HCT116 (cell line): ENCODE measurements around the gene ADGRD1. TPM values are rescaled to one million over a fixed set of nuclear protein-coding genes. Genes with fewer than 3 reads are reported as not detected.

Source experiments
- ATAC-seq: fragments of 200-7000 bp; cut with Tn5 transposase; 2 replicates; pipeline ENCODE4 v1.9.1; 2020; ENCODE audit warnings: mild to moderate bottlenecking, moderate library complexity
- BruUV-seq: library from RNA; stranded (reverse); fragments of 400-500 nt; replicated peaks from 2 replicates; lab custom pipeline; 2021; lab: Mats Ljungman, UMichigan
- CTCF ChIA-PET: fragments of 300-600 bp; sonication (Branson Sonifier 250); formaldehyde crosslinking; loops from one replicate; lab custom pipeline; 2021; ENCODE audit warnings: antibody characterized with exemption; lab: Charles Lee
- POLR2A ChIA-PET: fragments of 300-600, 350-600 bp; sonication (Branson Sonifier 250); formaldehyde crosslinking; loops from one replicate; lab custom pipeline; 2021; ENCODE audit warnings: antibody characterized with exemption; lab: Charles Lee
- RAD21 ChIA-PET, 2 experiments: fragments of 300-600 bp; sonication (Branson Sonifier 250); formaldehyde crosslinking; loops; one replicate each; lab custom pipeline; 2023; ENCODE audit warnings: low total read pairs in 2 of 2; ENCODE audit not compliant: uncharacterized antibody in 2 of 2, unreplicated experiment in 2 of 2, low non-redundant PET in 1 of 2; lab: Charles Lee
- DNase-seq: peaks from one replicate; pipeline ENCODE4 v3.0.0-alpha.2; 2010; ENCODE audit warnings: low read depth, low spot score
- H2AFZ ChIP-seq: fragments of 200-600 bp; shearing (Covaris generic), sonication (generic); 2 replicates; pipeline ENCODE4 v1.6.1; 2017; ENCODE audit warnings: low read depth, mixed run types, mixed read lengths, antibody characterized with exemption, low read length; ENCODE audit not compliant: poor library complexity, severe bottlenecking
- H3K27ac ChIP-seq: 2 replicates; pipeline ENCODE4 v1.5.1; 2012; ENCODE audit warnings: low read depth, low read length
- H3K27me3 ChIP-seq: fragments of 200-600 bp; sonication (generic); 2 replicates; pipeline ENCODE4 v1.6.1; 2016; ENCODE audit warnings: mixed run types, low read length, mixed read lengths; ENCODE audit not compliant: insufficient read depth
- H3K36me3 ChIP-seq, 2 experiments: fragments of 200-500 bp in 1 of 2; fragments of 200-600 bp in 1 of 2; sonication (Bioruptor generic) in 1 of 2; sonication (generic) in 1 of 2; 2 replicates each; pipeline versions ENCODE4 v1.5.1 to v1.6.1; 2014 to 2016; ENCODE audit warnings: low read length in 2 of 2, inconsistent platforms in 1 of 2, mixed read lengths in 1 of 2, mixed run types in 1 of 2; ENCODE audit not compliant: insufficient read depth in 2 of 2, control insufficient read depth in 1 of 2
- H3K4me1 ChIP-seq, 2 experiments: fragments of 200-600 bp in 1 of 2; sonication (generic) in 1 of 2; 2 replicates each; pipeline versions ENCODE4 v1.5.1 to v1.6.1; 2012 to 2017; ENCODE audit warnings: low read length in 2 of 2, inconsistent platforms in 1 of 2, mild to moderate bottlenecking in 1 of 2, mixed read lengths in 1 of 2, mixed run types in 1 of 2, moderate library complexity in 1 of 2; ENCODE audit not compliant: insufficient read depth in 2 of 2, control insufficient read depth in 1 of 2
- H3K4me2 ChIP-seq: fragments of 200-600 bp; sonication (generic); 2 replicates; pipeline ENCODE4 v1.6.1; 2017; ENCODE audit warnings: mixed run types, low read length, mixed read lengths
- H3K4me3 ChIP-seq, 2 experiments: fragments of 200-600 bp in 1 of 2; sonication (generic) in 1 of 2; replicated peaks in 1 of 2; 2 replicates each; pipeline ENCODE4 v1.5.1; 2011 to 2016; ENCODE audit warnings: low read length in 2 of 2, control low read depth in 1 of 2, low read depth in 1 of 2, mild to moderate bottlenecking in 1 of 2, mixed read lengths in 1 of 2, mixed run types in 1 of 2
- H3K79me2 ChIP-seq: fragments of 200-600 bp; sonication (generic); 2 replicates; pipeline ENCODE4 v1.6.1; 2017; ENCODE audit warnings: mild to moderate bottlenecking, mixed run types, low read length, moderate library complexity, mixed read lengths; ENCODE audit not compliant: insufficient read depth
- H3K9ac ChIP-seq: fragments of 200-600 bp; sonication (generic); 2 replicates; pipeline ENCODE4 v1.6.1; 2016; ENCODE audit warnings: low read length, mixed read lengths
- H3K9me2 ChIP-seq: fragments of 200-600 bp; sonication (generic), shearing (Covaris generic); 2 replicates; pipeline ENCODE4 v1.6.1; 2017; ENCODE audit warnings: mixed run types, mild to moderate bottlenecking, moderate library complexity; ENCODE audit not compliant: insufficient read depth
- H3K9me3 ChIP-seq, 2 experiments: fragments of 200-500 bp in 1 of 2; fragments of 200-600 bp in 1 of 2; sonication (Bioruptor generic) in 1 of 2; sonication (generic) in 1 of 2; 2 replicates each; pipeline ENCODE4 v1.6.1; 2014 to 2017; ENCODE audit warnings: low read length in 2 of 2, mixed read lengths in 2 of 2, inconsistent platforms in 1 of 2, low read depth in 1 of 2, mild to moderate bottlenecking in 1 of 2, mixed run types in 1 of 2, moderate library complexity in 1 of 2; ENCODE audit not compliant: control insufficient read depth in 1 of 2, insufficient read depth in 1 of 2
- H4K20me1 ChIP-seq: fragments of 200-600 bp; sonication (generic), shearing (Covaris generic); 2 replicates; pipeline ENCODE4 v1.6.1; 2017; ENCODE audit warnings: mixed run types, mild to moderate bottlenecking, moderate library complexity; ENCODE audit not compliant: insufficient read depth
- CBX3 ChIP-seq: IDR thresholded peaks from 2 replicates; pipeline ENCODE4 v1.6.1; 2012; ENCODE audit warnings: low read depth
- EGR1 ChIP-seq: IDR thresholded peaks from 2 replicates; pipeline ENCODE4 v1.6.1; 2012; ENCODE audit warnings: low read depth
- YY1 ChIP-seq: IDR thresholded peaks from 2 replicates; pipeline ENCODE4 v1.6.1; 2011; ENCODE audit warnings: low read length, low read depth, moderate library complexity, mild to moderate bottlenecking; ENCODE audit not compliant: insufficient replicate concordance; ENCODE audit errors: extremely low read depth
- intact Hi-C: fragments of 100-400 bp; cut with micrococcal nuclease; formaldehyde crosslinking; loops from 2 replicates; pipeline ENCODE4 v1.10.0; 2022
- total RNA-seq: library from RNA; stranded (reverse); gene quantifications from one replicate; pipeline ENCODE4 v1.2.1, GENCODE V29; 2021; ENCODE audit not compliant: unreplicated experiment
- TF ChIP-seq, protein P1 (sequence below): IDR thresholded peaks from 2 replicates; pipeline ENCODE4 v1.6.1; 2012; ENCODE audit warnings: low read depth

ADGRD1 gene
- total RNA-seq, 1 experiment from 2014 or later = 0.44 TPM

DNA sequence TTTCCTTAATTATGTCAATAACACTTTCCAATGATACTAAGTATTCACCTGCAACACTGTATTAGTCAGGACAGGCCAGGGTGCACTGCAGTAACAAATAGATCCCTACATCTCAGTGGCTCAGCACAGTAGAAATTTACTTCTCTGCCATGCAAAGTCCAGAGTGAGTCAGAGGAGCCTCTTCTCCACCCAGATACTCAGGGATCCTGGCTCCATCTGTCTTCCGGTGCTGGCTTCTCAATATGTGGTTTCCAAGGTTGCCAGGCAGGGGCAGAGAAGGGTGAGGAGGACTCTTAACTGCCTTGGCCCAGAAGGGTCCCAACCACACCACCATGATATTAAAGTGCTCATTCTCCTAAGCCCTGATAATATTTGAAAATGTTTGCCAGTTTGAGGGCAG is 47.8 kb downstream of the ADGRD1 start:
- Histone ChIP-seq H3K27me3 (peaks cover 2% of the 10 kb centered on the region; the same call in 1 of the 2 replicates), H3K4me1 (no peaks in the 10 kb centered on the region), H3K27ac (no peak overlapping the region), H3K9me3 (no peaks in the 10 kb centered on the region; a peak in 1 of 4 replicates), H4K20me1 (no peaks in the 10 kb centered on the region), H2AFZ (no peak overlapping the region), H3K9me2 (no peaks in the 10 kb centered on the region), H3K9ac (no peak overlapping the region), H3K4me3 (no peak overlapping the region), H3K4me2 (no peak overlapping the region), H3K79me2 (no peaks in the 10 kb centered on the region), H3K36me3 (no peaks in the 10 kb centered on the region)
- POLR2A ChIA-PET = no interaction called here
- CTCF ChIA-PET = no interaction called here
- BruUV-seq = no TSS peak
- DNase-seq = no peak
- RAD21 ChIA-PET = no interaction called here
- no peak for ATAC-seq
- TF ChIP-seq EGR1 = no peak
- TF ChIP-seq, protein P1, sequence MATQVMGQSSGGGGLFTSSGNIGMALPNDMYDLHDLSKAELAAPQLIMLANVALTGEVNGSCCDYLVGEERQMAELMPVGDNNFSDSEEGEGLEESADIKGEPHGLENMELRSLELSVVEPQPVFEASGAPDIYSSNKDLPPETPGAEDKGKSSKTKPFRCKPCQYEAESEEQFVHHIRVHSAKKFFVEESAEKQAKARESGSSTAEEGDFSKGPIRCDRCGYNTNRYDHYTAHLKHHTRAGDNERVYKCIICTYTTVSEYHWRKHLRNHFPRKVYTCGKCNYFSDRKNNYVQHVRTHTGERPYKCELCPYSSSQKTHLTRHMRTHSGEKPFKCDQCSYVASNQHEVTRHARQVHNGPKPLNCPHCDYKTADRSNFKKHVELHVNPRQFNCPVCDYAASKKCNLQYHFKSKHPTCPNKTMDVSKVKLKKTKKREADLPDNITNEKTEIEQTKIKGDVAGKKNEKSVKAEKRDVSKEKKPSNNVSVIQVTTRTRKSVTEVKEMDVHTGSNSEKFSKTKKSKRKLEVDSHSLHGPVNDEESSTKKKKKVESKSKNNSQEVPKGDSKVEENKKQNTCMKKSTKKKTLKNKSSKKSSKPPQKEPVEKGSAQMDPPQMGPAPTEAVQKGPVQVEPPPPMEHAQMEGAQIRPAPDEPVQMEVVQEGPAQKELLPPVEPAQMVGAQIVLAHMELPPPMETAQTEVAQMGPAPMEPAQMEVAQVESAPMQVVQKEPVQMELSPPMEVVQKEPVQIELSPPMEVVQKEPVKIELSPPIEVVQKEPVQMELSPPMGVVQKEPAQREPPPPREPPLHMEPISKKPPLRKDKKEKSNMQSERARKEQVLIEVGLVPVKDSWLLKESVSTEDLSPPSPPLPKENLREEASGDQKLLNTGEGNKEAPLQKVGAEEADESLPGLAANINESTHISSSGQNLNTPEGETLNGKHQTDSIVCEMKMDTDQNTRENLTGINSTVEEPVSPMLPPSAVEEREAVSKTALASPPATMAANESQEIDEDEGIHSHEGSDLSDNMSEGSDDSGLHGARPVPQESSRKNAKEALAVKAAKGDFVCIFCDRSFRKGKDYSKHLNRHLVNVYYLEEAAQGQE = no peak
- TF ChIP-seq CBX3 = no peak
- intact Hi-C loops = no loop called here

GRCh38 chr12:131002216-131002631 is 48.5 kb downstream of the ADGRD1 start:
- H3K36me3 ChIP-seq = no peaks in the 10 kb centered on the region
- H3K27ac ChIP-seq = no peak overlapping the region
- H3K4me3 ChIP-seq = no peak overlapping the region
- RAD21 ChIA-PET = no interaction called here
- TF ChIP-seq YY1 = no peak
- H3K9me3 ChIP-seq = no peaks in the 10 kb centered on the region; a peak in 1 of 4 replicates
- H3K79me2 ChIP-seq = no peaks in the 10 kb centered on the region
- peaks cover 6% of the 10 kb centered on the region for H3K27me3 ChIP-seq
- BruUV-seq = no TSS peak
- DNase-seq (no peak), ATAC-seq (no peak)
- H3K9me2 ChIP-seq = no peaks in the 10 kb centered on the region
- CTCF ChIA-PET = no interaction called here
- POLR2A ChIA-PET = no interaction called here
- no peak overlapping the region for H2AFZ ChIP-seq
- no peaks in the 10 kb centered on the region for H3K4me1 ChIP-seq
- no peaks in the 10 kb centered on the region for H4K20me1 ChIP-seq
- no peak overlapping the region for H3K4me2 ChIP-seq
- intact Hi-C loops = no loop called here
- no peak overlapping the region for H3K9ac ChIP-seq
